GM18951 (cell line): ENCODE measurements around the gene FGD5.

Experiments
- POLR2A ChIP-seq: IDR thresholded peaks from 4 replicates; pipeline ENCODE4 v1.6.1; 2011; ENCODE audit warnings: mild to moderate bottlenecking; ENCODE audit not compliant: insufficient read length, insufficient read depth; ENCODE audit errors: extremely low read depth
- in situ Hi-C: fragments of 300-500 bp; cut with MboI; formaldehyde crosslinking; loops from one replicate; pipeline ENCODE4 v1.12.0; 2022; ENCODE audit warnings: low sequenced_read_pairs, mixed read lengths, inconsistent platforms; ENCODE audit not compliant: unreplicated experiment

Gene FGD5

DNA sequence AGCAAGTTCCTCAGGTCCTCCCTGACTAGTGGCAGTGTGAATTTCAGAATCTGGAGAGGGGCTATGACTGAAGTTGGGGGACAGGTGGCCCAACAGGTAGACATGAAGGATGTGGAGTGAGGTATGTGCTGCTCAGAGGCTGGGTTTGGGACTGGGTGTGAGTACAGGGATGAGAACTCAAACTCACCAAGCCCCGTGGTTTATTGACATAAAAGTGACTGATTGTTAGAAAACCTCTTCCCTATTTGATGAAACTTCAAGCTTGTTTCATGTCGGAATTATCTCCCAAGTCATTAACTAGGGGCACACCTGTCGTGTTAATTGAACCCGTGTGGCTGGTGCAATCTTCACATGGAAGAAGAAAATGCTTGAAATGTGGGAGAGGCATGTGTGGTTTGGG is 27.1 kb downstream of the FGD5 start:
- in situ Hi-C loops: no loop called here
- no peak for TF ChIP-seq POLR2A

DNA sequence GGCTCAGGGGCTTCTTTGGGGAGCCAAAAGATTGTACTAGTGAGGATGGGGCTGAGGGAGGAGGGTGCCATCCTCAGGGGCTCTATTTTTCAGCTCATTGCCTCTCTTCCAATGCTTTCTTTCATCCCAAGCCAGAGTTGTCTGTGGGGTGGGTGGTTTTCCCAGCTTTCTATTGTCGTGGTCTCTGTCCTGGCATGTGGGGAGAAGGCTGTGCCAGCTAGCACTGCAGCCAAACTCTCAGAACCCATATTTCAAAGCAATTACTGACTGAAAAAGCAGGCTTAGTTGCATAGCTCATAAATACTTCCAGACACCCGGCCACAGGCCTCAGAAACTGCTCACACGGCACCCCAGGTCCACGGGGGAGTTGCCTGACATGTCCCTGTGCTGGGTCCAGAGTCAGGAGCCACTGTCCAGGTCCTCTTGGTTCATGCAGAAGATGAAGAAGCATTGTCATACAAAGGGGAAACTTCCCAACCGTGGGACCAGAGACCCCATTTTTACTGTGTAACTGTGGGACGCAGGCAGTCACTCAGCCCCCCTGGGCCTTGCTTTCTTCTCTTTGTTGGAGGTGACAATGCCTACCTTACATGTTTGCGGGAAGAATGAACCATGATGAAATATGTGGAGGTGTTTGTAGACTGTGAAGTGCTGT is 27.6 kb downstream of the FGD5 start:
- in situ Hi-C loops: no loop called here
- TF ChIP-seq POLR2A: no peak

DNA sequence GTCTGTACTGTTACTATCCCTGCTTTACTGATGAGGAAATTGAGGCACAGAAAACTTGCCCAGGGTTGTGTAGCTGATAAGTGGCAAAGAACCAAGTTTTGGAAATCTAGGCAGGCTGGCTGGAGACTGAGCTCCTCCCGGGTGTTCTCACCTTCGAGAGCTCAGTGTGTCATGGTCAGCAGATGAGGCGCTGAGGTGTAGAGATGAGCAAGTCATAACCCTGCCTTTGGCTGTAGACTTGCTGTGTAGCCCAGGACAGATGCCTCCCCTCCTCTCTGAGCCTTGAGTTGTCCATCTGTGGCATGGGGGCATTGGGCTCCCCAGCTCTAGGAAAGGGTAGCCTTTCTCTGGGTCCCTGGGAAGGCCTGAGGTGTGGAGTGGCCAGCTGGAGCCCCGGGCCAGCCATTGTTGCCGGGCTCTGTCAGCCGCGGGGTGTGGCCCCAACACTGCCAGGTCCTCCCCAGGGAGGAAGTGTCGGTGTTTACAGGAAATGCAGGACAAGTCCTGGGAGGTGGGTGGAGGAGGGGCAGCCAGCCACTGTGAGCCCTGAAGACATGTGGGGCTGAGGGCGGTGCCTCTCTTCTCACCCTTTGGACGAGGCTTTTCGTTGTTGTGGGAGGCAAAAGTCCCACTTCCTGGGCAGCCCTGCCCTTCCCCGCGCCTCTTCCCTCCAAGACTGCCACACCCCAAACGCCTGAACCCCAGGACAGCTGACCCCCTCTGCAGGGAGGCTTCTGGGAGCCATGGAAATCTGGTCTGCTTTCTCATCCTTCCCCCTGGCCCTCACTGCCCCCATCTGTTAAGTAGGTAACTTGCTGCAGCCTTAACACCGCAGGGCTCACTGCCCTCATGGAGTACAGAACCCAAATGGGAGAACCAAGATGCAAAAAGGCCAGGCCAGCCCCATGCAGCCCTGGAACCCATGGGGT is 29.1 kb downstream of the FGD5 start:
- in situ Hi-C loops: no loop called here
- no peak for TF ChIP-seq POLR2A

DNA sequence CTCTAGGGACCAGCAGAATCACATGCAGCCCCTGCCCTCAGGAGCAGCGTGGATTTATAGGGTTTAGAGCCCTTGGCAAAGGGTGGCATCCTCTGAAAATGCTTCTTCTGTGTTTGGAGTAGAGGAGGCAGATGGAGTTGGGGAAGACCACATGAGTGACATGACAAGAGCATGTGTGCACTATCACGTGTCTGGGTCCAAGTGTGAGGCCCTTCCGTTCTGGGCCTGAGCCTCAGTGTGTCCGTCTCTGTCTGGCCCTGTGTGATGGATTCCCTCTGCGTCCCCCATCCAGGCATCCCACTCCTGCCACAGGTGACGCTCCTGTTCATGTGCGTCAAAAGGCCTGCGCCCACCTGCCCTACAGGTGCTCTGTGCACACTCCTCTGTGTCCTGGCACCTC is 30.1 kb downstream of the FGD5 start:
- TF ChIP-seq POLR2A: no peak
- in situ Hi-C loops: no loop called here

DNA sequence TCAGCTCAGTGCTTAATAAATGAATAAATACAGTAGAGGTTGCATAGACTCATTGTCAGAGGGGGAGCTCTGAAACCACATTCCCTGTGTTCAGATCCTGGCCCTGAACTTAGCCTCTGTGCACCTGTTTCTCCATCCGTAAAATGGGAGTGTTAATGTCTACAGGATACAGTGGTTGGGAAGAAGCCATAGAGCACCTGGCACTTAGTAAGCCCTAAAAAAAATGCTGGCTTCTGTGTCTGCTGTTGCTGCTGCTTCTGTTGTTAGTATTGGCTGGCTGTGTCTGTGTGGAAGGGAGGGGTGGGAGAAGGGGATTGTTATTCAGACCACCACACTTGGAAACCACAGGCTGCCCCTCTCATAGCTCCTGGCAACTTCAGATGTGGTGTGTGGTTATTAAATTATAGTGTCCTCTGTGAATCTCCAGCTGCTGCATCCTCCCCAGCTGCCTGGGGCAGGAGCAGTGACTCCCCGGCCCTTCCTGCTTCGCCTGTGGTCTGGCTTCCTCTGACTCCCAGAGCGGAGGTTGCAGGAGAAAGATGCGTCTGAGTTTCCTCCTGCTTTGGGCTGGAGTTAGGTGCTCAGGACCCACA is 31.0 kb downstream of the FGD5 start:
- in situ Hi-C loops: no loop called here

DNA sequence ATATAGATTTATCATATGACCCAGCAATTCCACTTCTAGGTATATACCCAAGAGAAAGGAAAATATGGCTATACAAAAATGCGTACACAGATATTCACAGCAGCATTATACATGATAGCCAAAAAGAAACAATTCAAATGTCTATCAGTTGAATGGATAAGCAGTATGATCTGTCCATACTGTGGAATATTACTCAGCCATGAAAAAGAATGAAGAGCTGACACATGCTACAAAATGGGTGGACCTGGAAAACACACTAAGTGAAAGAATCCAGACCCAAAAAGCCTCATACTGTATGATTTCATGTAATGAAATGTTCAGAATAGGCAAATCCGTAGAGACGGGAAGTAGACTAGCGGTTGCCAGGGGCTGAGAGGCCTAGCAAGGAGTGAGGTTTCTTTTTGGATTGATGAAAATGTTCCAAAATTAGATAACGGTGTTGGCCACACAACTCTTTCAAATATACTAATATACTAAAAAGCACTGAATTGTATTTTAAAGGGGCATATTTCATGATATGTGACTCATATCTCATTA is 33.4 kb downstream of the FGD5 start:
- in situ Hi-C loops: no loop called here
- TF ChIP-seq POLR2A: no peak

More for the DNA sequence above, 31.0 kb downstream of the FGD5 start:
- no peak for TF ChIP-seq POLR2A

DNA sequence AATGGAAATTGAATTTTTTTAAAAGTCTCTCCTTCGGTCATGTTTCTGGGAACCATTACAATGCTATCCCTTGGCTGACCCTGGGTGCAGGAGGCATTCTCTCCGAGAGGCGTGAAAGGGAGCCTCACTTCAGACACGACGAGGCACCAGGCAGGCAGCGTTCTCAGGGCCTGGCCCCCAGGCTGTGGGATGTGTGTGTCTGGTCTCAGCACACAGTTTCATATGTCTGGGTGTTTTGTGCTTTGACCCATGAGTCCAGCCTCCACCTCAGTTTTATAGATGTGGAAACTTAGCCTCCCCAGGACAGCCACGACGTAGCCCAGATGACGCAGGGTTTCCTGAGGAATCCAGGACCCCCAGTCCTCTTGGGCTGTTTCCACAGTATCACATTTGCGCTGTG is 34.0 kb downstream of the FGD5 start:
- in situ Hi-C loops: no loop called here

DNA sequence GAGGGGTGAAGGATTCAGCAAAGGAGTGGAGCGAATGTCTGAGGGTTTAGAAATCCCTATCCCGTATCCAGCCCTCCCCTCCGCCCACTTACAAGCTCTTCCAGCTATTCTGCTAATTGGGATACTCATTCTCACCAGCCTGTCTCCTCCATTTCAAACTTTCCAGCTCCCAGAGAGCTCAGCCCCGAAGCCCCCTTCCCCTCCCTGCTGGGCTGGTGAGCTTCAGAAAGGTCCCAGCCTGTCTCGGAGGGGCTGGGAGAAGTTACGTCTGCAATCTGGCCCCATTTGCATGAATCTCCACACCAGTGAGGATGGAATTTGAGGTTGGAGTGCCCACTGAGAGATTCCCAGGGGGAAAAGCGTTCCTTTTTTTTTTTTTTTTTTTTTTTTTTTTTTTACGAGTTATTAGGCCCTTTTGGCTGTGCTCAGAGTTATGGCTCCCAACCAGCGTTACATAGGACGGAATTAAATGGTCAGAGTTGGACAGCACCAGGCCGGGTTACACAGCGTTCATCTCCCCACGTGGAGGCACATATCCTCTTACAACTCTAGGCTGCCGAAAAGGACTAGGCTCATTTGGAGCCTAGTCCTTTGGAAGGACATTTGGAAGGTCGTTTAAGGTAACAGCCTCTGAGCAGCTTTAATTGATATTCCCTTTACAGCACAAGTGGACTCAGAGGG is 34.6 kb downstream of the FGD5 start:
- TF ChIP-seq POLR2A: no peak
- in situ Hi-C loops: no loop called here

More for the DNA sequence above, 34.0 kb downstream of the FGD5 start:
- no peak for TF ChIP-seq POLR2A

DNA sequence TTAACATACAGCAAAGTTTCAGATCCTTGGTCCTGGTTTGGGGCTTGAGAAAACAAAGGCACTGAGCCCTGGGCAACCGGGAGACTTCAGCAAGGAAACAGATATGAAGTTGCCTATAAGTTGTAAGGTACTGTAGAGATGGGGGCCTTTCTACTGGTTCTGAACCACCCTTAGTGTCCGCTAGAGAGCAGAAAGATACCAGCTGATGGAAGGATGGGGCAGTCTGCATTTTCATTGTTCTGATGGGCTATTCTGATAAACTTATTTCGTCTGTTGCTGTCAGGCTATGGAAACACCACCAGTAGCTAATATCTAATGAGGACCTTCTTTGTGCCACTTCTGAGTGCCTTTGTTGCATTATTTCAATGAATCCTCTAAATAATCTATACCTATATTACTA is 38.7 kb downstream of the FGD5 start:
- no peak for TF ChIP-seq POLR2A
- in situ Hi-C loops: no loop called here

DNA sequence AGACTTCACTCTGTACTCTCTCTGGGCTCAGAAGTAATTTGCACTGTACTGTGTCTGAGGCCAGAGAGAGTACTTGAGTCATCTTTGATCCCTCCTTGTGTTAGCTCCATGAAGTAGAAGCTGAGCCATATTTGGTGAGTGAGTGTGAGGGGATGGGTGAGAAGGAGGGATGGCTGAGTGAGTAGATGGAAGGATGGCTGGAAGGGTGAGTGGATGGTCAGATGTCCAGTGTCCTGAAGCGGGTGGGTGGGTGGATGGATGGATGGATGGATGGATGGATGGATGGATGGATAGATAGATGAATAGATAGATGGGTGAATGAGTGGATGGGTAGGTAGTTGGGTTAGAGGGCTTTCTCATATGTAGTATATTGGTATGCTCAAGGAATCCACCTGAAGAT is 39.3 kb downstream of the FGD5 start:
- no peak for TF ChIP-seq POLR2A
- in situ Hi-C loops: no loop called here

DNA sequence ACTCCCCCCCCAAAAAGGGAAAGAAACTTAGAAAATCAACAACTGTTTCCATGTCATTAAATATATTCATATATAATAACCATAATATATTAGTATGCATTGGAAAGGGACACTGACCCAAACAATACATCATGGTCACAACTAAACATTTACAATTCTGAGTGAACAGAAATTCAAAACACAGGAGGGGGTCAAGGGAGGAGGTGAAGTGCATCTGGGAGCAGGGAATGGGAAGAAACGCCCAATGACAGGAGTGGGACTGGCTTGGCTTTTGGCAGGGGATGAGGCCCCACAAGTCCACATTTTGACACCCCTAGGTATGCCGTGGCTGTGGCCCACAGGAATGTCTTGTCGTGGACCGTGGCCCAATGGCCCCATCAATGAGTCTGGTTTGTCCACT is 41.1 kb downstream of the FGD5 start:
- in situ Hi-C loops: no loop called here

DNA sequence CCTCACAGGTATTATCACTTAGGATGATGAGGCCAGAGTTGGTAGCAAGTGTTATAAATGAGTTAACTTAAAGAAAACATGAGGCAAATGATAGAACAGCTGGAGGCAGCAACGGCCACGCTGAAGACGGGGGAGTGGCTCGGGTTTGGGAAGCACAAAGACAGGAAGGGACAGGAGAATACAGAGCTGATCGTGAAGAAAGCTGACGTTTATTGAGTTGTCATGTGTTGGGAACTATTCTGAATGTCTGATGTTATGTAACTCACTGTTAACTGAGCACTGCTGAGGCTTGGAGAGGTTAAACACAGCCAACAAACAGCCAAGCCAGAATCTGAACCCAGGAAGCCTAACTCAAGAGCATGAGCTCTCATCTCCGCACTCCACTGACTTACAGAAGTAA is 42.3 kb downstream of the FGD5 start:
- no peak for TF ChIP-seq POLR2A
- in situ Hi-C loops: no loop called here

More for the DNA sequence above, 41.1 kb downstream of the FGD5 start:
- no peak for TF ChIP-seq POLR2A
